H1 (cell line): ENCODE data around the gene ASPDH. TPM values are rescaled to one million over a fixed set of nuclear protein-coding genes. Genes with fewer than 3 reads are reported as not detected.

ENCODE experiments used
- CTCF ChIA-PET: fragments of 300-600 bp; sonication (Branson Sonifier 250); formaldehyde crosslinking; loops from one replicate; lab custom pipeline; 2021; ENCODE audit not compliant: partially characterized antibody; lab: Charles Lee
- POLR2A ChIA-PET: fragments of 300-600 bp; sonication (Branson Sonifier 250); formaldehyde crosslinking; loops from one replicate; lab custom pipeline; 2021; ENCODE audit warnings: inconsistent platforms; ENCODE audit not compliant: partially characterized antibody; lab: Charles Lee
- DNase-seq, 2 experiments: peaks; one replicate each; pipeline versions ENCODE4 v3.0.0 to v3.0.0-alpha.2; 2010 to 2022; ENCODE audit warnings: low spot score in 2 of 2, low read depth in 1 of 2, mixed read lengths in 1 of 2
- FAIRE-seq: peaks from 2 replicates; lab custom pipeline; 2011; peaks lifted over from hg19 to GRCh38; lab: Jason Lieb, UNC
- H2AFZ ChIP-seq: 2 replicates; pipeline ENCODE4 v1.8.1; 2012; ENCODE audit warnings: low read length, inconsistent platforms
- H2AK5ac ChIP-seq: 2 replicates; pipeline ENCODE4 v1.6.1; 2013; ENCODE audit warnings: low read depth, low read length
- H2BK120ac ChIP-seq: replicated peaks from 2 replicates; pipeline ENCODE3; 2013; ENCODE audit warnings: low read depth, low read length, inconsistent platforms
- H2BK12ac ChIP-seq: 2 replicates; pipeline ENCODE4 v1.6.1; 2013; ENCODE audit warnings: low read depth, low read length
- H2BK15ac ChIP-seq: 2 replicates; pipeline ENCODE4 v1.6.1; 2013; ENCODE audit warnings: low read length
- H2BK20ac ChIP-seq: 2 replicates; pipeline ENCODE4 v1.6.1; 2013; ENCODE audit warnings: low read length
- H2BK5ac ChIP-seq: 2 replicates; pipeline ENCODE4 v1.6.1; 2013; ENCODE audit warnings: low read depth, low read length
- H3K14ac ChIP-seq: 2 replicates; pipeline ENCODE4 v1.6.1; 2013; ENCODE audit warnings: inconsistent platforms; ENCODE audit not compliant: insufficient read length
- H3K18ac ChIP-seq: 2 replicates; pipeline ENCODE4 v1.6.1; 2013; ENCODE audit warnings: low read length; ENCODE audit errors: extremely low read depth
- H3K23ac ChIP-seq: 2 replicates; pipeline ENCODE4 v1.6.1; 2013; ENCODE audit warnings: inconsistent platforms; ENCODE audit not compliant: insufficient read length
- H3K23me2 ChIP-seq: 2 replicates; pipeline ENCODE4 v1.6.1; 2013; ENCODE audit warnings: low read depth, low read length
- H3K27ac ChIP-seq: 2 replicates; pipeline ENCODE4 v1.6.1; 2011; ENCODE audit warnings: low read depth, low read length, inconsistent platforms
- H3K27me3 ChIP-seq, 4 experiments: replicated peaks in 1 of 4; 1 replicate in 1 of 4; 2 replicates in 3 of 4; pipeline versions ENCODE4 v1.6.1 to v1.8.1; 2011 to 2013; ENCODE audit warnings: low read length in 3 of 4, mild to moderate bottlenecking in 3 of 4, inconsistent platforms in 2 of 4, mixed read lengths in 2 of 4, moderate library complexity in 1 of 4; ENCODE audit not compliant: control insufficient read depth in 3 of 4, insufficient read depth in 3 of 4; ENCODE audit errors: extremely low read depth in 1 of 4
- H3K36me3 ChIP-seq, 4 experiments: 2 replicates each; pipeline versions ENCODE4 v1.6.1 to v1.8.1; 2011 to 2013; ENCODE audit warnings: mild to moderate bottlenecking in 4 of 4, low read length in 3 of 4, moderate library complexity in 2 of 4, control low read depth in 1 of 4, inconsistent platforms in 1 of 4; ENCODE audit not compliant: insufficient read depth in 4 of 4, control insufficient read depth in 2 of 4
- H3K4ac ChIP-seq: replicated peaks from 2 replicates; pipeline ENCODE3; 2013; ENCODE audit warnings: low read length, low read depth, mixed read lengths, inconsistent platforms; ENCODE audit not compliant: insufficient read length
- H3K4me1 ChIP-seq, 4 experiments: replicated peaks in 1 of 4; 1 replicate in 1 of 4; 2 replicates in 3 of 4; pipeline versions ENCODE4 v1.6.1 to v1.8.1; 2011 to 2013; ENCODE audit warnings: low read length in 3 of 4, inconsistent platforms in 2 of 4, mixed read lengths in 1 of 4; ENCODE audit not compliant: insufficient read depth in 4 of 4, control insufficient read depth in 3 of 4
- H3K4me2 ChIP-seq, 2 experiments: 2 replicates each; pipeline versions ENCODE4 v1.6.1 to v1.8.1; 2011 to 2013; ENCODE audit warnings: low read depth in 2 of 2, low read length in 2 of 2, control low read depth in 1 of 2, inconsistent platforms in 1 of 2, mild to moderate bottlenecking in 1 of 2; ENCODE audit not compliant: insufficient read depth in 1 of 2
- H3K4me3 ChIP-seq, 4 experiments: fragments of 200-600, 300-600 bp in 1 of 4; sonication (generic), shearing (Covaris generic), sonication (Bioruptor Twin) in 1 of 4; 2 replicates each; pipeline versions ENCODE4 v1.5.1 to v1.8.1; 2011 to 2016; ENCODE audit warnings: low read length in 4 of 4, low read depth in 3 of 4, control low read depth in 2 of 4, inconsistent platforms in 2 of 4, mild to moderate bottlenecking in 2 of 4, mixed read lengths in 1 of 4, moderate library complexity in 1 of 4; ENCODE audit not compliant: insufficient read depth in 2 of 4; ENCODE audit errors: extremely low read depth in 1 of 4
- H3K56ac ChIP-seq: replicated peaks from 2 replicates; pipeline ENCODE3; 2013; ENCODE audit warnings: low read depth, mild to moderate bottlenecking, mixed read lengths, low read length, inconsistent platforms; ENCODE audit not compliant: insufficient read length
- H3K79me1 ChIP-seq: 2 replicates; pipeline ENCODE4 v1.6.1; 2013; ENCODE audit warnings: low read depth, low read length, control low read depth
- H3K79me2 ChIP-seq, 2 experiments: 2 replicates each; pipeline versions ENCODE4 v1.6.1 to v1.8.1; 2012 to 2013; ENCODE audit warnings: low read length in 2 of 2, mild to moderate bottlenecking in 2 of 2, inconsistent platforms in 1 of 2; ENCODE audit not compliant: insufficient read depth in 2 of 2, control insufficient read depth in 1 of 2
- H3K9ac ChIP-seq, 4 experiments: replicated peaks in 1 of 4; 1 replicate in 1 of 4; 2 replicates in 3 of 4; pipeline versions ENCODE4 v1.6.1 to v1.8.1; 2011 to 2013; ENCODE audit warnings: low read depth in 3 of 4, low read length in 3 of 4, control low read depth in 2 of 4, mild to moderate bottlenecking in 2 of 4, moderate library complexity in 2 of 4, inconsistent platforms in 1 of 4; ENCODE audit errors: extremely low read depth in 1 of 4
- H3K9me3 ChIP-seq, 2 experiments: 2 replicates each; pipeline versions ENCODE4 v1.6.1 to v1.8.1; 2012 to 2013; ENCODE audit warnings: mild to moderate bottlenecking in 2 of 2, moderate library complexity in 2 of 2, control low read depth in 1 of 2, inconsistent platforms in 1 of 2, low read depth in 1 of 2, low read length in 1 of 2, mixed read lengths in 1 of 2; ENCODE audit not compliant: insufficient read depth in 2 of 2
- H4K20me1 ChIP-seq, 2 experiments: replicated peaks in 1 of 2; 2 replicates each; pipeline versions ENCODE3 to v1.8.1; 2011 to 2013; ENCODE audit warnings: inconsistent platforms in 2 of 2, low read length in 2 of 2, mild to moderate bottlenecking in 1 of 2; ENCODE audit not compliant: insufficient read depth in 2 of 2, control insufficient read depth in 1 of 2
- H4K5ac ChIP-seq: 2 replicates; pipeline ENCODE4 v1.6.1; 2013; ENCODE audit warnings: low read length, low read depth, mixed read lengths, inconsistent platforms; ENCODE audit not compliant: insufficient read length
- H4K8ac ChIP-seq: 2 replicates; pipeline ENCODE4 v1.8.0; 2013; ENCODE audit warnings: mild to moderate bottlenecking, moderate library complexity, low read length, inconsistent platforms; ENCODE audit not compliant: insufficient read depth; ENCODE audit errors: extremely low read depth
- H4K91ac ChIP-seq: replicated peaks from 2 replicates; pipeline ENCODE3; 2013; ENCODE audit warnings: low read length, mixed read lengths, inconsistent platforms; ENCODE audit not compliant: insufficient read length
- CBX8 ChIP-seq: fragments of 300-800, 300-1000 bp; sonication (generic); IDR thresholded peaks from 2 replicates; pipeline ENCODE4 v1.7.1; 2016; ENCODE audit warnings: low read depth, low read length, borderline replicate concordance
- CTBP2 ChIP-seq: IDR thresholded peaks from 2 replicates; pipeline ENCODE4 v1.7.0; 2011; ENCODE audit warnings: borderline replicate concordance, mild to moderate bottlenecking, moderate library complexity, mixed read lengths, low read length; ENCODE audit not compliant: insufficient read depth, insufficient read length
- WGBS, 2 experiments: shearing (Covaris generic) in 1 of 2; methylation state at CpG; one replicate each; pipeline versions ENCODE4 v1.1.6 to v1.1.7; 2013 to 2015; ENCODE audit warnings: low lambda C conversion rate in 2 of 2, mixed read lengths in 2 of 2, inconsistent platforms in 1 of 2, low coverage in 1 of 2, missing lambda C conversion rate in 1 of 2; ENCODE audit not compliant: insufficient replicate concordance in 2 of 2, insufficient coverage in 1 of 2, insufficient read length in 1 of 2; ENCODE audit errors: extremely low coverage in 1 of 2, missing lambda C conversion rate in 1 of 2; 5-methylcytosine and 5-hydroxymethylcytosine counted together
- polyA plus RNA-seq, 7 experiments: library from polyadenylated mRNA; depleted of rRNA in 3 of 7; stranded (reverse) in 5 of 7; unstranded in 2 of 7; fragments of >200 nt in 5 of 7; fragments of 200-250 nt in 2 of 7; gene quantifications; 1 replicate in 5 of 7; 2 replicates in 1 of 7; 4 replicates in 1 of 7; pipeline versions ENCODE4 v1.2.1 to v1.2.3, GENCODE V29; 2011 to 2013; ENCODE audit warnings: missing spikeins in 2 of 7, mixed read lengths in 2 of 7
- total RNA-seq: library from RNA; stranded (reverse); fragmentation: NEBNext Ultra II Directional; extraction: Animal tissue kit (Norgen Biotek cat#: 25700); gene quantifications from 2 replicates; pipeline ENCODE4 v1.2.1, GENCODE V29; 2021

ASPDH gene
- total and polyA plus RNA-seq, 2 of the 8 experiments (the other 6 are each of a cell fraction or from before 2014, with no cell fraction given): not detected

DNA sequence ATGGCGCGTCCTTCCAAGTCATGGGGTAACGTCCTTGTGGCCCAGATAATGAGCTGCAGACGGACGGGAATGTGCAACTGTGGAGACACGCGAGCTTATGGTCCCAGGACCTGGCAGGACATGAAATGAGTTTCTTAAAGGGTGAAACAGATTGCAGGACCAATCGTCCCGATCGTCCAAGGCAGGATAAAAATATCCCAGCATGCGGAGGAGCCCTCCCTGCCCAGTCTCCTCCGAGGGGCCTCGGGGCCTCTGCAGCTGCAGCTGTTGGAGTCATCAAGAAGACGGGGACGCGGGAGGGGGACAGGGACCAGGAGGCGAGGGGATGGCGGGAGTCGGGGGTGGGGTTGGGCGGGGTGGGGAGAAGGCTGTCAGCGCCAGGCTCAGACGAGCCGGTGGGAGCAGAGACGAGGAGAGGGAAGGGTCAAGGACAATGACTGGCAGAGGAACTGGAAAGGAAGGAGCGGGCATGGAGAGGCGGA is 22.7 kb downstream of the ASPDH start:
- Histone ChIP-seq H2BK15ac (no peak overlapping the region), H4K91ac (no peak overlapping the region), H3K4ac (peak overlapping the region; percentile 3), H3K56ac (no peak overlapping the region), H3K4me2 (peak overlapping the region; percentile 40 to 63; a peak in 2 of 4 replicates), H3K18ac (no peak overlapping the region), H2BK5ac (no peak overlapping the region), H2BK20ac (no peak overlapping the region), H3K23ac (no peak overlapping the region), H2AFZ (no peak overlapping the region), H4K5ac (no peak overlapping the region), H3K36me3 (0 out of 8 replicates have a peak, but pooled peaks cover 0 to 3% (median 0%) of the 10 kb centered on the region in 4 experiments), H2BK120ac (no peak overlapping the region), H3K27ac (no peak overlapping the region), H2BK12ac (no peak overlapping the region), H3K9me3 (peaks cover 8% of the 10 kb centered on the region in 2 experiments), H3K79me1 (no peaks in the 10 kb centered on the region), H4K8ac (no peak overlapping the region), H4K20me1 (no peaks in the 10 kb centered on the region), H3K4me3 (0 out of 8 replicates have a peak overlapping the region, but pooled peaks of 1 of the 4 experiments have one; percentile 19), H3K79me2 (no peaks in the 10 kb centered on the region), H3K27me3 (peaks cover 10 to 72% (median 56%) of the 10 kb centered on the region in 4 experiments), H3K9ac (no peak overlapping the region), H3K14ac (no peak overlapping the region), H3K4me1 (peaks cover 0 to 17% (median 9%) of the 10 kb centered on the region in 4 experiments; a peak in 5 of 7 replicates), H3K23me2 (peaks cover 3% of the 10 kb centered on the region; the same call in 1 of the 2 replicates), H2AK5ac (peak overlapping the region; percentile 18; the same call in 1 of the 2 replicates)
- TF ChIP-seq CBX8 (no peak), CTBP2 (no peak)
- WGBS, 2 experiments: 72% methylated on average over 18 of the region's 26 CpGs; no CpG with 5 or more reads in 1 of the 2 experiments
- FAIRE-seq (no peak), DNase-seq (no peak)
- CTCF ChIA-PET: interaction anchor here (0.6 to 2.2 kb wide), 6 partner anchors 12 to 259 kb away, joined by 3 to 7 read pairs (median 6); no protein-coding TSS in a partner anchor
- POLR2A ChIA-PET: interaction anchor here (1.2 to 2.7 kb wide), 3 partner anchors 9 to 15 kb away, joined by 3 to 12 read pairs (median 7); partner anchors contain the start of genes EMC10 and GARIN5A
